Activated T-cell treated with anti-CD3 and anti-CD28 coated beads, Interleukin-2, amount 50 U/mL, for 1 hour (primary cell): ENCODE data around the gene PSORS1C2.

ENCODE experiments used
- DNase-seq: peaks from one replicate; pipeline ENCODE4 v3.0.0-alpha.2; 2020

The PSORS1C2 gene

GRCh38 chr6:31112478-31112877 is 26.4 kb downstream of the PSORS1C2 start, which contains the start of gene C6orf15:
C6orf15 (minus strand) TSS chr6:31112575; CDS start chr6:31112555, 20 bp downstream.
- DNase-seq = no peak

DNA sequence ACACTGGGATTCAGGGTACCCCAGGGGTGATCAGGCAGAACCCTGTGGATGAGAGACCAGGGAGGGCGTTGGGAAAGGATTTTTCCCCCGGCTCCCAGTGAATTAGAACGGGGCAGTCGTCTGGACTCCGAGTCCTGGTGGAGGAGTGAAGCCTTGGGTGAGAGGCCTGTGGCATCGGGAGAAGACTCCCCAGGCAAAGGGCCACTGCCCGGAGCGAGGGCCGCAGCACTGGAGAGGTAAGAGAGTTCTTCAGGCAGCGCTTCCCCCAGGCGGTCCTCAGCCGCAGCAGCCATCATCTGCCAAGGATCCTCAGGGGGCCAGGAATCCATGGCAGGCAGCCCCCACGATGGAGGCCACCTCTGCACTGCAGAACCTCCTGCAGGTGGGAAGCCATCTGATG is 27.2 kb downstream of the PSORS1C2 start:
- DNase-seq = no peak

GRCh38 chr6:31110825-31111582 is 27.9 kb downstream of the PSORS1C2 start:
- DNase-seq = no peak

- DNase-seq = no peak
Measured at GRCh38 chr6:31107052-31107451, 31.8 kb downstream of the PSORS1C2 start.

- DNase-seq = no peak
Measured at GRCh38 chr6:31103136-31103535, 35.7 kb downstream of the PSORS1C2 start.

- no peak for DNase-seq
Measured at GRCh38 chr6:31098449-31098938, 40.4 kb downstream of the PSORS1C2 start.

- no peak for DNase-seq
Measured at GRCh38 chr6:31096656-31097055, 42.2 kb downstream of the PSORS1C2 start.

GRCh38 chr6:31096215-31096614 is 42.7 kb downstream of the PSORS1C2 start:
- no peak for DNase-seq

- DNase-seq = peak; percentile 37
Measured at GRCh38 chr6:31094389-31094881, 44.4 kb downstream of the PSORS1C2 start.

DNA sequence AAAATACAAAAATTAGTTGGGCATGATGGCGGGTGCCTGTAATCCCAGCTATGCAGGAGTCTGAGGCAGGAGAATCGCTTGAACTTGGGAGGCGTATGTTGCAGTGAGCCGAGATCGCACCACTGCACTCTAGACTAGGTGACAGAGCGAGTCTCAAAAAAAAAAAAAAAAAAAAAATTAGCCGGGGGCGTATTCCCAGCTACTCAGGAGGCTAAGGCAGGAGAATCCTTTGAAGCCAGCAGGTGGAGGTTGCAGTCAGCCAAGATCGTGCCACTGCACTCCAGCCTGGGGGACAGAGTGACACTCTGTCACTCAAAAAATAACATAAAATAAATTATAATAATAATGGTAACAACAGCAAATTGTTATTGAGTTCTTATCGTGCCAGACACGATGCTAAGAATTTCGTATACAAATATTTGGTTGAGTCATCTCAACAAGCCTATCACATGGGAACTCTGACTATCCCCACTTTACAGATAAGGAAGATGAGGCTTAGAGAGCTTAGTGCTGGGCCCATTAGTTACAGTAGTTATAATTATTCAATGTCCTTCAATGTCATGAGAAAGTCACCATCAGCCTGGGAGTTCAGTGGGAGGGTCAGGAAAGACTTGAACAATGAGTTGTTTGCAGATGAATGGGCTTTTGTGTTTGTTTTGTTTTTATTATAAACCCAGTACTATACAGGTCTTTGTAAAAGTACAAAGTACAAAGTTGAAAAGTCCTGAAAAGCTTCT is 45.9 kb downstream of the PSORS1C2 start:
- DNase-seq = no peak

GRCh38 chr6:31092238-31092637 is 46.6 kb downstream of the PSORS1C2 start:
- no peak for DNase-seq

DNA sequence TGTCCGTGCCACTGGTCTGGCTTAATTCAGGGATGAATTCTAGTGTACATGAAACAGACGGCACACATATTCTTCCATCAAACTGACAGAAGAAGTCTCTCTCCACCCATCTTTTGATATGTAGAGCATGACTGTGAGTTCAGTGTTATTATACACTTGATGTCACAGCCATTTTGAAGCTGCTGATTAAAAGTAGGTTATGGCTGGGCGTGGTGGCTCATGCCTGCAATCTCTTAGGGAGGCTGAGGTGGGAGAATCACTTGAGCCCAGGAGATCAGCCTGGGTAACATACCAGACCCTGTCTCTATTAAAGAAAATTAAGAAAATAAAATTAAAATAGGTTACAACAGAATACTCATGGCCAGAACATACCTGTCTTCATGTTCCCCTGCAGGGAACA is 47.2 kb downstream of the PSORS1C2 start:
- no peak for DNase-seq

- DNase-seq = no peak
Measured at GRCh38 chr6:31090973-31091364, 47.9 kb downstream of the PSORS1C2 start.

DNA sequence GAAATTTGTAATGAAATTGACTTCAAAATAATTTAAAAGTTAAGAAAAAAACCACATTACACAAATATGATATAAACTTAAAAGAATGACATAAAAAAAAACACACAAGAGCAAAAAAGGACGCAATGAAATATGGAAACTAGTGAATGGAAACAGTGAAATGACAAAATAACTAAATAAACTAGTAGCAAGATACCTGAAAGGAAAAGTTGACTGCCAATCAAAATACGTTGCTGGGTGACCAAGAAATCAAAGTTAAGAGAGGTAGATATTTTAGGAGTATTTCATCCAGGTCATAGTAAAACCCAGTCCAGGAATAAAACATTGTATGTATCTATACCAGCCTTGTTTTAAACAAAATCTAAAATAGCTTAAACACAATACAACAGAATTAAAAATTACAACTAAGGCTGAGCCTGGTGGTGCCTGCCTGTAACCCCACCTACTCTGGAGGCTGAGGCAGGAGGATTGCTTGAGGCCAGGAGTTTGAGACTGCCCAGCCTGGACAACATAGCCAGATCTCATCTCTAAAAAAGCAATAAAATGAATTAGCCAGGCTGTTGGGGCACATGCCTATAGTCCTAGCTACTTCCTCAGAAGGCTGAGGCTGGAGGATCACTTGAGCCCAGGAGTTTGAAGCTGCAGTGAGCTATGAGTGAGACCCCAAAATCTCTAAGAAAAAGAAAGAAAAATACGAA is 48.4 kb downstream of the PSORS1C2 start:
- DNase-seq = no peak
